Activated effector memory CD4-positive, alpha-beta T cell treated with Interleukin-2 at 50 U/mL for 16 hours (primary cell): ENCODE measurements around the gene SCAMP4.

Experiments
- DNase-seq: peaks from one replicate; pipeline ENCODE4 v3.0.0-alpha.2; 2020

SCAMP4 gene

GRCh38 chr19:1914826-1915341 lies 9.7 kb downstream of the SCAMP4 start:
- DNase-seq: no peak

DNA sequence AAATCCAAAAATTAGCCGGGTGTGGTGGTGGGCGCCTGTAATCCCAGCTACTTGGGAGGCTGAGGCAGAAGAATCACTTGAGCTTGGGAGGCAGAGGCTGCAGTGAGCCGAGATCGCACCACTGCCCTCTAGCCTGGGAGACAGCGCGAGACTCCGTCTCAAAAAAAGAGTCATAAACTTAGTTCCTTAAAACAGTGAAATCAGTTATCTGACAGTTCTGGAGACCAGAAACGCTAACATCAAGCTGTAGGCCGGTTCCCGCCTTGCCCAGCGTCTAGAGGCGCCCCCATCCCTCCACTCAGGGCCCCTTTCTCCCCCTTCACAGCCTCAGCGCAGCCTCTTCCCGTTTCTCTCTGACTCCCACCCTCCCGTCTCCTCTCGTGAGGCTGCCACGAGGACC lies 11.9 kb downstream of the SCAMP4 start:
- no peak for DNase-seq

DNA sequence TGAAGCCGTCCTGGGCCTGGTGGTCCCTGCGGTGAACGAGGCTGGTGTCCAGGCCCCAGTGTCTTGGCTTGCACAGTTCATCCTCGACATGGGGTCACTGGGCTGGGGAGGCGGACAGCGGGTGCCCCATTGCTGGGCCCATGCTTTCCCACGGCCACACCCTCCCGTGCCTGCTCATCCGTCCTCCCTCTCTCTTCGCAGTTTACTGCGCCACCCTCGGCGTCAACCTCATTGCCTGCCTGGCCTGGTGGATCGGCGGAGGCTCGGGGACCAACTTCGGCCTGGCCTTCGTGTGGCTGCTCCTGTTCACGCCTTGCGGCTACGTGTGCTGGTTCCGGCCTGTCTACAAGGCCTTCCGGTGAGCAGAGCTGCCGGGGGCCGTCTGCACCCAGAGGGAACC lies 12.7 kb downstream of the SCAMP4 start:
- no peak for DNase-seq

DNA sequence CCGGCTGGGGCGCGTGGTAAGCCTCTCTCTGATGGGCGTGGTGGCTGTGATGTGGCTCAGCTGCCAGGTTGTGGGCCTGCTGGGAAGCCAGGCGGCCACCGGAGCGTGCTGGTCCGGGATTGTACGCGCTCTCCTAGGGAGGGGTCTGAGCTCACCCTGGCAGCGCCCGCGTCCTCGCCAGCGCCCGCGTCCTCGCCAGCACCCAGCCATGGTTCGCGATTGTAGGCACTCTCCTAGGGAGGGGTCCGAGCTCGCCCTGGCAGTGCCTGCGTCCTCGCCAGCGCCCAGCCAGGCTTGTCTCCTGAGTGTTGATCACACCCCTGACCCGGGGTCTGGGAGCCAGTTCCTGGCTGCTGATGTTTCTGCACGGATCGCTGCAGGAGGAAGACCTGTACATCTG lies 13.8 kb downstream of the SCAMP4 start:
- DNase-seq: no peak

GRCh38 chr19:1920644-1921043 lies 15.4 kb downstream of the SCAMP4 start:
- DNase-seq: no peak

DNA sequence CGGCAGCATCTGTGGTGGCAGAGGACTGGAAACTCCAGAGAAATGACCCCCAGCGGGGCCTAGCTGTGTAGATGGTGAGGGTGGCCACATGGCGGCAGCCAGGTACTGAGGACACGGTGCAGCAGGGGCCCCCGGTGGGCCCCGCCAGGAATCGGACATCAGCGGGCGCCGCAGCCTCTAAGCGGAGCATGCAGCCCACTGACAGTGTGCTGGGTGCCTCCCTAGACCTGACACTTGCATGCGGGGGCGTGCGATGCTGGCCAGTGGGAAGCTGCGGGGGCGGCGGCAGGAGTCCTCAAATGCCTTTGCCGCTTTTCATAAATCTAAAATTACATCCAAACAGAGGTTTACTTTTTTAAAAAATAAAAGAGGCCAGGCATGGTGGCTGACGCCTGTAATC lies 16.1 kb downstream of the SCAMP4 start:
- DNase-seq: no peak

GRCh38 chr19:1921825-1922224 lies 16.6 kb downstream of the SCAMP4 start:
- no peak for DNase-seq

DNA sequence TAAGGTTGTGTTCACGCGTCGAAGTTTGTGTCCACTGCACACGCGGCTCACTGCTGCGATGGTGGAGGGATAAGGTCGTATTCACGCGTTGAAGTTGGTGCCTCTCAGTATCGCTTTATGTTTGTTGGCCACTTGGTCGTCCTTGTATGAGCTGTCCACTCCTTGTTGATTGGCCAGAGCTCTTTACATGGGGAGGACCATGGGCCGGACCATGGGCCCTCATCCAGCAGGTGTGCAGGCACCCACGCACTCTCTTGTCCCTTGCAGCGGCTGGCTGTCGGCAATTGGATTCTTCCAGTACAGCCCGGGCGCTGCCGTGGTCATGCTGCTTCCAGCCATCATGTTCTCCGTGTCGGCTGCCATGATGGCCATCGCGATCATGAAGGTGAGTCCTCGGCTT lies 17.6 kb downstream of the SCAMP4 start:
- DNase-seq: no peak

- peak; percentile 19 for DNase-seq
These were observed 18.1 kb downstream of the SCAMP4 start for GRCh38 chr19:1923319-1923718.

- no peak for DNase-seq
These were observed 19.2 kb downstream of the SCAMP4 start for GRCh38 chr19:1924320-1924961.

DNA sequence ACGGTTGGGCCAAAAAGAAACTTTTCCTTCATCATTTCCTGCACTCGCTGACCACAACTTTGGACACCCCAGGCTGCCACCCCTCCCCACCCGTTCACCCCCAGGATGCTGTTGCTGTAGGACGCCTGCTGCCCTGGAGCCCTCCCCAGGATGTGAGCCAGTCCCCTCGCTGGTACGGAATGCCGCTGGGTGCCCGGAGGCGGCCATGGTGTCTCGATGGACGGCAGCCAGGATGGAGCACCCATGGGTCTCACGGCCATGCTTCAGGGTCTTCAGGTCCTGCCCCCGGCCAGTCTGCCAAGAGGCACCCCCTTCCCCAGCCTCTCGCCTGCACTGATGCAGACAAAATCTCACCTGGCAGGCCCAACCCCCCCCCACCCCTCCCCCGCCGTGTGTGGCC lies 20.3 kb downstream of the SCAMP4 start:
- no peak for DNase-seq

GRCh38 chr19:1929021-1929742 lies 24.0 kb downstream of the SCAMP4 start:
- DNase-seq: peak; percentile 70

GRCh38 chr19:1931445-1931844 lies 26.2 kb downstream of the SCAMP4 start:
- DNase-seq: no peak

GRCh38 chr19:1932395-1932794 lies 27.2 kb downstream of the SCAMP4 start:
- DNase-seq: no peak

DNA sequence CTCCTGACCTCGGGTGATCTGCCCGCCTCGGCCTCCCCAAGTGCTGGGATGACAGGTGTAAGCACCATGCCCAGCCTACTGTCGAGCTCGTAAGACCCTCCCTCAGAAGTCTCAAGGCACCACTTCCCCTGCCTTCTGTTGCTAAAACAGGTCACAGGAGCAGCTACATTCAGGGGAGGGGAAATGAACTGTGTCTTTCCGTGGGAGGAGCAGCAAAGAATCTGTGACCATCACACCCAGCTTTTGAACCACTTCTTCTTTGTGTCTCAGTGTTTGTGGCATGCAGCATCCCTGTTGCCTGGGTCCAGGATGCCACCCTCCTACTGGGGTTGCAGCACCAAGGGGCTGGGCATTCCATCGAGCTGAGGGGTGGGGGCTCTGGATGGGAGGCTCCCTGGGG lies 28.0 kb downstream of the SCAMP4 start:
- no peak for DNase-seq

DNA sequence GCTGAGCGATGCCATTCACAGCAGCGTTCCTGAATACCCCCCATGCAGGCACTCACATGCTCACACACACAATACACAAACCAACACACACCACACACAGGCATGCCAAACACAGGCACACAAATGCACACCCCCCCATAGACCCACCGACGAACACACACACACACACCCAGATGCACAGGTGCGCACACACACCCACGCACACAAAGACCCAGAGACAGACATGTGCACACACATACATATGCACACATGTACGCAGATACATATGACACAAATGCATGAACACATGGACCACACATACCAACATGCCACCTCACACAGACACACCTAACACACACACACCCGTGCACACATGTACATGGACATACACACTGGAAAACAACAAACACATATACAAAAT lies 28.7 kb downstream of the SCAMP4 start:
- no peak for DNase-seq

DNA sequence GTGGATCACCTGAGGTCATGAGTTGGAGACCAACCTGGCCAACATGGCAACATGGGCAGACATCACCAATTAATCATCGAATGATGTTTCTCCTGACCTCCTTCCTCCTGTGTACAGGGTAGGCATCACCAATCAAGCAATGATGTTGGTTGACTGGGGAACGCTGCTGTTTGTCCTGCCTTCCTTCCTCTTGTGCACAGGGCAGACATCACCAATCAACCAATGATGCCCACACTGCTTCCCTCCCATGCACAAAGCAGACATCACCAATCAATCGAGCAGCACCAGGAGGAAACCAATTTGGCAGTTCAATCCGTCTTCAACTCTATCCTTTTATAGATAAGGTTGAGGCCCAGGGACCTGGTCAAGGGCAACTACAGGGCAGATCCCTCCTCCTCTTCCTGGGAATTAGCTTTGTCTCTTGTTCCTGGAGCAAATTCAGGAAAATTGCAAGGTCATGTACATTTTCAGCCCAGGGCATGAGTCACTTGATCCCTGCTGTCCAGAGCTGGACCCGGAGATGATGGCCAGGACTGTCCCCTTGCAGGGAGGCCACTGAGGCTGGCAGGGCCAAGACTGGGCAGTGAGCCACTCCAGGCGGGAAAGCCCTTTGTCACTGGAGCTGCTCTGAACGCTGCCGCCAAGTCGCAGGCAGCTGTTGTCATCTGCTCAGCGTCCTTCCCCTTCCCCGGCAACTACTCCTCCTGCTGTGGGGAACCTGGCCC lies 30.4 kb downstream of the SCAMP4 start:
- no peak for DNase-seq

GRCh38 chr19:1936430-1936829 lies 31.2 kb downstream of the SCAMP4 start:
- no peak for DNase-seq

DNA sequence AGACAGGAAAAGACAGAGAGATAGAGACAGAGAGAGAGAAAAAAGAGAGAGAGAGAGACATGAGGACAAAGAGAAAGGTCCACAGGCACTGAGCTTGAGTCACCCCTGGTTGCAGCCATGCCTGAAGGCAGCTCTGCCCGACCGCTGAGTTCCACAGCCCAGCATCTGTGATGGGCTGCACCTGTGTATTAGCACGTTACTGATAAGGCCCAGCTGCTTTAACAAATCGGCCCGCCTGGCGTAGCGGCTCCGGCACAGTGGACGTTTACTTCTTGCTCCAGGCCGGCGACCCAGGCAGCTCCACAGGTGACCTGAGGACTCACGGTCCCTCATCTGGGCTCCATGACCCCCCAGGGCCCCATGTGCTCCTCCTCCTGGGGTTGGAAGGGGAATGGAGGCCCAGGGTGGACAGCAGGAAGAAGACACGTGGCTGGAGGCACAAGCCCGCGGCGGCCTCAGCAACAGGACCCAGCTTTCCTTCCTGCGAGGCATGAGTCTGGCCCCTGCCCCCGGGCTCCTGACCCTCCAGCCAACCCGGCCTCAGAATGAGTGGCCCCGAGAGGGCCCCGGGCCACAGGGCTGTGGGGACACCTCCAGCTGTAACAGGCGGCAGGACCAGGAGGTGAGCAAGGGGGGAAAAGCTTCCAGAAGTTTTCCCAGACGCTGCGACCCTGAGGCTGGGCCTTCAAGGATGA lies 31.9 kb downstream of the SCAMP4 start:
- DNase-seq: no peak

GRCh38 chr19:1938071-1938470 lies 32.9 kb downstream of the SCAMP4 start:
- DNase-seq: no peak

GRCh38 chr19:1941146-1942077 lies 36.2 kb downstream of the SCAMP4 start, which contains the start of gene CSNK1G2:
Gene CSNK1G2 (plus strand): TSS chr19:1941172. CDS start chr19:1969773, 28,601 bp downstream.
- no peak for DNase-seq
